ENCODE measurements around the gene CCDC174.

The CCDC174 gene

GRCh38 chr3:14627815-14628214 lies 23.7 kb upstream of the CCDC174 start:
- DNase-seq (ENCODE audit: low spot score): no peak

GRCh38 chr3:14628406-14628805 lies 23.2 kb upstream of the CCDC174 start:
- no peak for DNase-seq (ENCODE audit: low spot score)

- DNase-seq (ENCODE audit: low spot score): no peak
These were observed 21.0 kb upstream of the CCDC174 start for GRCh38 chr3:14630404-14631100.

- DNase-seq (ENCODE audit: low spot score): no peak
These were observed 20.5 kb upstream of the CCDC174 start for GRCh38 chr3:14631101-14631497.

GRCh38 chr3:14631687-14632441 lies 19.7 kb upstream of the CCDC174 start:
- DNase-seq (ENCODE audit: low spot score): no peak

- no peak for DNase-seq (ENCODE audit: low spot score)
These were observed 19.1 kb upstream of the CCDC174 start for GRCh38 chr3:14632442-14632930.

- DNase-seq (ENCODE audit: low spot score): no peak
These were observed 18.1 kb upstream of the CCDC174 start for GRCh38 chr3:14633417-14633816.

GRCh38 chr3:14633819-14634424 lies 17.6 kb upstream of the CCDC174 start:
- peak; percentile 53 for DNase-seq (ENCODE audit: low spot score)

- no peak for DNase-seq (ENCODE audit: low spot score)
These were observed 16.7 kb upstream of the CCDC174 start for GRCh38 chr3:14634763-14635400.

GRCh38 chr3:14636496-14637087 lies 15.0 kb upstream of the CCDC174 start:
- DNase-seq (ENCODE audit: low spot score): no peak

GRCh38 chr3:14640157-14640562 lies 11.4 kb upstream of the CCDC174 start:
- DNase-seq (ENCODE audit: low spot score): no peak

GRCh38 chr3:14640734-14641133 lies 10.8 kb upstream of the CCDC174 start:
- DNase-seq (ENCODE audit: low spot score): no peak

- no peak for DNase-seq (ENCODE audit: low spot score)
These were observed 10.2 kb upstream of the CCDC174 start for GRCh38 chr3:14641346-14641745.

- no peak for DNase-seq (ENCODE audit: low spot score)
These were observed 6.1 kb upstream of the CCDC174 start for GRCh38 chr3:14645453-14645852.

- no peak for DNase-seq (ENCODE audit: low spot score)
These were observed 5.4 kb upstream of the CCDC174 start for GRCh38 chr3:14646131-14646573.

GRCh38 chr3:14646589-14647413 lies 4.8 kb upstream of the CCDC174 start:
- no peak for DNase-seq (ENCODE audit: low spot score)

- no peak for DNase-seq (ENCODE audit: low spot score)
These were observed 3.3 kb upstream of the CCDC174 start for GRCh38 chr3:14647976-14648955.

- DNase-seq (ENCODE audit: low spot score): no peak
These were observed 2.1 kb upstream of the CCDC174 start for GRCh38 chr3:14649466-14649865.

- DNase-seq (ENCODE audit: low spot score): no peak
These were observed 1.4 kb upstream of the CCDC174 start for GRCh38 chr3:14650193-14650592.

GRCh38 chr3:14652360-14652907 lies 872 bp downstream of the CCDC174 start:
- DNase-seq (ENCODE audit: low spot score): peak; percentile 4

Measured in CD4-positive, alpha-beta T cell treated with Interleukin-2 at 100 ng/mL for 4 hours (primary cell).